Iris pigment epithelial cell (primary cell): ENCODE measurements around the gene SFI1.
"Not testable (repeated sequence)": the region's sequence is repeated elsewhere in the genome, so short reads cannot be mapped to it uniquely, and the experiment has no call there.

Experiments used
- DNase-seq: peaks from one replicate; pipeline ENCODE4 v3.0.0-alpha.2; 2011; ENCODE audit warnings: low read depth

SFI1 gene

GRCh38 chr22:31588970-31589675, 92.8 kb downstream of the SFI1 start:
- no peak for DNase-seq

- DNase-seq = not testable (repeated sequence)
Measured at GRCh38 chr22:31590161-31590560, 93.8 kb downstream of the SFI1 start.

- no peak for DNase-seq
Measured at GRCh38 chr22:31595271-31595670, 98.9 kb downstream of the SFI1 start.

GRCh38 chr22:31602259-31602952, 106.1 kb downstream of the SFI1 start:
- DNase-seq = peak; percentile 88

- DNase-seq = no peak
Measured at GRCh38 chr22:31603081-31603525, 106.8 kb downstream of the SFI1 start.

- DNase-seq = no peak
Measured at GRCh38 chr22:31603574-31603973, 107.2 kb downstream of the SFI1 start.

- no peak for DNase-seq
Measured at GRCh38 chr22:31604137-31604705, 107.9 kb downstream of the SFI1 start.

GRCh38 chr22:31604746-31605705, 108.7 kb downstream of the SFI1 start:
- DNase-seq = no peak

GRCh38 chr22:31605851-31606585, 109.7 kb downstream of the SFI1 start:
- DNase-seq = no peak

GRCh38 chr22:31607696-31608095, 111.4 kb downstream of the SFI1 start:
- no peak for DNase-seq

GRCh38 chr22:31609716-31610115, 113.4 kb downstream of the SFI1 start:
- DNase-seq = no peak

GRCh38 chr22:31610611-31611010, 114.3 kb downstream of the SFI1 start:
- no peak for DNase-seq

GRCh38 chr22:31611061-31611760, 114.9 kb downstream of the SFI1 start:
- no peak for DNase-seq

GRCh38 chr22:31612891-31613285, 116.6 kb downstream of the SFI1 start:
- DNase-seq = no peak

GRCh38 chr22:31613286-31613903, 117.1 kb downstream of the SFI1 start:
- no peak for DNase-seq

GRCh38 chr22:31613904-31614296, 117.6 kb downstream of the SFI1 start:
- DNase-seq = no peak

GRCh38 chr22:31614781-31615490, 118.6 kb downstream of the SFI1 start:
- no peak for DNase-seq

GRCh38 chr22:31615491-31615860, 119.1 kb downstream of the SFI1 start:
- no peak for DNase-seq

GRCh38 chr22:31615940-31616314, 119.6 kb downstream of the SFI1 start:
- DNase-seq = no peak
